Right lobe of liver (tissue), 6 donors: ENCODE results near the gene SUV39H1. TPM values are rescaled to one million over a fixed set of nuclear protein-coding genes. Genes with fewer than 3 reads are reported as not detected.
A peak's percentile ranks its signal among the peaks of the same experiment; 100 is the strongest.

Experiments used
- ATAC-seq, 4 donors: fragments of 200-7000 bp; cut with Tn5 transposase; one replicate each; pipeline ENCODE4 v1.9.1; 2020; ENCODE audit warnings: mild to moderate bottlenecking in 4 of 4, moderate library complexity in 4 of 4
- DNase-seq, 3 donors: peaks; one replicate each; pipeline ENCODE4 v3.0.0-alpha.2; 2020
- H3K27ac ChIP-seq, 3 donors: fragments of 200-600 bp; one replicate each; pipeline ENCODE4 v1.8.0; 2022
- H3K27me3 ChIP-seq, 2 donors: fragments of 200-600 bp; one replicate each; pipeline ENCODE4 v1.8.0; 2022
- H3K36me3 ChIP-seq, 4 donors: fragments of 200-600 bp; sonication (generic) in 1 of 4; one replicate each; pipeline versions ENCODE4 v1.5.1 to v1.8.0; 2017 to 2022; ENCODE audit warnings: control low read depth in 1 of 4
- H3K4me1 ChIP-seq, 4 donors: fragments of 200-600 bp; sonication (generic) in 1 of 4; one replicate each; pipeline versions ENCODE4 v1.5.1 to v1.8.0; 2017 to 2022; ENCODE audit warnings: control low read depth in 1 of 4
- H3K4me3 ChIP-seq, 3 donors: fragments of 200-600 bp; one replicate each; pipeline ENCODE4 v1.8.0; 2022
- H3K9me3 ChIP-seq, 4 donors: fragments of 200-600 bp; sonication (generic) in 1 of 4; one replicate each; pipeline versions ENCODE4 v1.5.1 to v1.8.0; 2017 to 2022; ENCODE audit warnings: control low read depth in 1 of 4
- CTCF ChIP-seq, 4 donors: fragments of 200-600 bp in 3 of 4; fragments of 450-650 bp in 1 of 4; IDR thresholded peaks; one replicate each; pipeline versions ENCODE4 v1.5.1 to v1.8.0; 2016 to 2022; ENCODE audit warnings: antibody characterized with exemption in 4 of 4, mild to moderate bottlenecking in 2 of 4
- POLR2A ChIP-seq: fragments of 450-650 bp; IDR thresholded peaks from one replicate; pipeline ENCODE4 v1.6.1; 2017; ENCODE audit warnings: antibody characterized with exemption, mild to moderate bottlenecking
- WGBS: methylation state at CpG from one replicate; pipeline ENCODE4 v1.1.6; 2018; ENCODE audit warnings: low coverage, low lambda C conversion rate; ENCODE audit not compliant: insufficient coverage; ENCODE audit errors: missing lambda C conversion rate; 5-methylcytosine and 5-hydroxymethylcytosine counted together
- intact Hi-C, 2 donors: fragments of 100-400 bp; cut with DNase I; formaldehyde crosslinking; loops; one replicate each; pipeline versions ENCODE4 v1.11.2 to v1.14.1; 2022
- total RNA-seq, 6 experiments: library from RNA; depleted of rRNA in 2 of 6; stranded (reverse); fragments of >200 nt in 2 of 6; fragmentation: NEBNext Ultra II Directional in 3 of 6; extraction: Animal tissue kit (Norgen Biotek cat#: 25700) in 3 of 6; gene quantifications; one replicate each; pipeline versions ENCODE4 v1.1.0 to v1.2.4, GENCODE V29; 2016 to 2023
- donor health status: DM: no; HTN: yes; CAD: no.
- donor health status: DM: no; HTN: no; CAD: no.
- donor health status: DM: no; HTN: no; CAD: no.
- donor health status: DM: no; HTN: yes; CAD: no.
- donor health status: DM: no; HTN: yes; CAD: no.

Gene SUV39H1
- total RNA-seq, 6 experiments from 2014 or later: 2.2 to 10.8 (median 3.5) TPM

GRCh38 chrX:48726596-48726995 lies 30.1 kb downstream of the SUV39H1 start:
- 80% methylated on average over 2 of the region's 2 CpGs for whole genome bisulfite sequencing
- no peak for TF ChIP-seq CTCF (IDR thresholded peaks at IDR 0.05)
- no peak for TF ChIP-seq POLR2A
- no peak for ATAC-seq
- Histone ChIP-seq H3K4me1 (no peaks in the 10 kb centered on the region), H3K9me3 (no peaks in the 10 kb centered on the region), H3K4me3 (no peak overlapping the region), H3K36me3 (no peaks in the 10 kb centered on the region), H3K27me3 (no peaks in the 10 kb centered on the region), H3K27ac (no peak overlapping the region)
- no peak for DNase-seq
- intact Hi-C loops: no loop called here

- intact Hi-C loops: no loop called here
- no peak for DNase-seq
- TF ChIP-seq POLR2A (no peak), CTCF (IDR thresholded peaks at IDR 0.05) (no peak)
- ATAC-seq: no peak
- Histone ChIP-seq H3K27ac (no peak overlapping the region), H3K4me3 (no peak overlapping the region), H3K4me1 (no peaks in the 10 kb centered on the region), H3K36me3 (no peaks in the 10 kb centered on the region), H3K27me3 (no peaks in the 10 kb centered on the region), H3K9me3 (no peaks in the 10 kb centered on the region)
Measured at GRCh38 chrX:48728653-48729052, 32.1 kb downstream of the SUV39H1 start.

GRCh38 chrX:48736303-48736702 lies 39.8 kb downstream of the SUV39H1 start:
- WGBS: 73% methylated on average over 1 of the region's 1 CpG

GRCh38 chrX:48736878-48737212 lies 40.3 kb downstream of the SUV39H1 start:
- intact Hi-C loops: no loop called here
- Histone ChIP-seq H3K4me1 (no peaks in the 10 kb centered on the region), H3K36me3 (no peaks in the 10 kb centered on the region), H3K27me3 (no peaks in the 10 kb centered on the region), H3K27ac (peak overlapping the region in 1 of 3 donors; percentile 39), H3K4me3 (peak overlapping the region in 2 of 3 donors; percentile 60 to 65), H3K9me3 (no peaks in the 10 kb centered on the region)
- TF ChIP-seq CTCF (IDR thresholded peaks at IDR 0.05): no peak
- TF ChIP-seq POLR2A: no peak
- WGBS: 10% methylated on average over 10 of the region's 10 CpGs
- ATAC-seq: no peak
- no peak for DNase-seq

More at GRCh38 chrX:48736303-48736702, 39.8 kb downstream of the SUV39H1 start:
- H3K4me3 ChIP-seq: no peak overlapping the region
- H3K36me3 ChIP-seq: no peaks in the 10 kb centered on the region
- TF ChIP-seq CTCF (IDR thresholded peaks at IDR 0.05) (no peak), POLR2A (no peak)
- H3K9me3 ChIP-seq: no peaks in the 10 kb centered on the region
- H3K27me3 ChIP-seq: no peaks in the 10 kb centered on the region
- H3K4me1 ChIP-seq: no peaks in the 10 kb centered on the region
- intact Hi-C loops: no loop called here
- H3K27ac ChIP-seq: no peak overlapping the region
- DNase-seq (no peak), ATAC-seq (no peak)
